ENCODE data around the gene UTP3. TPM values are rescaled to one million over a fixed set of nuclear protein-coding genes. Genes with fewer than 3 reads are reported as not detected.
A peak's percentile ranks its signal among the peaks of the same experiment; 100 is the strongest.

The UTP3 gene
- total RNA-seq, 1 donor from 2014 or later, result 27.2 TPM

GRCh38 chr4:70713453-70714078 is 25.2 kb downstream of the UTP3 start:
- no peaks in the 10 kb centered on the region for H3K9me3 ChIP-seq
- no peak for DNase-seq
- H3K27ac ChIP-seq, result peak overlapping the region; percentile 26
- intact Hi-C loops (cut with DNase I), result no loop called here
- H3K27me3 ChIP-seq, result no peaks in the 10 kb centered on the region
- H3K4me3 ChIP-seq, result no peak overlapping the region
- ATAC-seq, result peak; percentile 67
- H3K36me3 ChIP-seq, result no peaks in the 10 kb centered on the region
- peaks cover 33% of the 10 kb centered on the region for H3K4me1 ChIP-seq
- no peak for TF ChIP-seq CTCF (IDR thresholded peaks at IDR 0.05)

- ATAC-seq (peak; percentile 65), DNase-seq (no peak)
- no peaks in the 10 kb centered on the region for H3K9me3 ChIP-seq
- no peaks in the 10 kb centered on the region for H3K27me3 ChIP-seq
- H3K27ac ChIP-seq, result peak overlapping the region; percentile 26
- no peak for TF ChIP-seq CTCF (IDR thresholded peaks at IDR 0.05)
- H3K4me3 ChIP-seq, result no peak overlapping the region
- peaks cover 33% of the 10 kb centered on the region for H3K4me1 ChIP-seq
- no peaks in the 10 kb centered on the region for H3K36me3 ChIP-seq
- intact Hi-C loops (cut with DNase I), result no loop called here
These were observed 26.0 kb downstream of the UTP3 start for GRCh38 chr4:70714079-70714887.

GRCh38 chr4:70715097-70715496 is 26.8 kb downstream of the UTP3 start:
- TF ChIP-seq CTCF (IDR thresholded peaks at IDR 0.05), result no peak
- Histone ChIP-seq H3K4me1 (peaks cover 33% of the 10 kb centered on the region), H3K9me3 (no peaks in the 10 kb centered on the region), H3K4me3 (no peak overlapping the region), H3K27ac (no peak overlapping the region), H3K36me3 (no peaks in the 10 kb centered on the region), H3K27me3 (no peaks in the 10 kb centered on the region)
- DNase-seq, result no peak
- intact Hi-C loops (cut with DNase I), result no loop called here
- ATAC-seq, result no peak

- Histone ChIP-seq H3K27ac (no peak overlapping the region), H3K9me3 (no peaks in the 10 kb centered on the region), H3K4me3 (no peak overlapping the region), H3K36me3 (no peaks in the 10 kb centered on the region), H3K4me1 (peaks cover 11% of the 10 kb centered on the region), H3K27me3 (no peaks in the 10 kb centered on the region)
- peak; percentile 64 for ATAC-seq
- no peak for TF ChIP-seq CTCF (IDR thresholded peaks at IDR 0.05)
- no peak for DNase-seq
- intact Hi-C loops (cut with DNase I), result no loop called here
These were observed 30.7 kb downstream of the UTP3 start for GRCh38 chr4:70718811-70719604.

GRCh38 chr4:70721747-70722146 is 33.4 kb downstream of the UTP3 start, which contains the start of gene RUFY3:
TSS of gene RUFY3 (plus strand) at chr4:70721964. CDS start at chr4:70722574, 610 bp downstream.
- intact Hi-C loops (cut with DNase I), result no loop called here
- no peaks in the 10 kb centered on the region for H3K27me3 ChIP-seq
- TF ChIP-seq CTCF (IDR thresholded peaks at IDR 0.05), result no peak
- no peaks in the 10 kb centered on the region for H3K4me1 ChIP-seq
- no peaks in the 10 kb centered on the region for H3K9me3 ChIP-seq
- H3K27ac ChIP-seq, result no peak within 1 kb of the TSS
- H3K4me3 ChIP-seq, result peak within 1 kb of the TSS; percentile 40
- no peaks in the 10 kb centered on the region for H3K36me3 ChIP-seq
- DNase-seq (no peak), ATAC-seq (peak; percentile 52)

Data from upper lobe of right lung (tissue), 1 donor.